HEK293T (cell line): ENCODE results near the gene ST3GAL4.
"Not testable (repeated sequence)": the region's sequence is repeated elsewhere in the genome, so short reads cannot be mapped to it uniquely, and the experiment has no call there.

Experiments
- CTCF ChIA-PET: fragments of 350-600 bp; formaldehyde crosslinking; extraction: SDS; loops from one replicate; lab custom pipeline; 2021; ENCODE audit warnings: antibody characterized with exemption, inconsistent platforms; lab: Yijun Ruan, JAX
- POLR2A ChIA-PET: fragments of 350-600 bp; formaldehyde crosslinking; extraction: SDS; loops from one replicate; lab custom pipeline; 2020; ENCODE audit warnings: antibody characterized with exemption, inconsistent platforms; lab: Yijun Ruan, JAX
- DNase-seq: peaks from one replicate; pipeline ENCODE4 v3.0.0; 2012; ENCODE audit warnings: mixed read lengths; ENCODE audit errors: extremely low spot score
- ARNT ChIP-seq: fragments of 450-650 bp; IDR thresholded peaks from 2 replicates; pipeline ENCODE4 v1.6.1; 2017; ENCODE audit warnings: mild to moderate bottlenecking
- BHLHE40 ChIP-seq: fragments of 450-650 bp; IDR thresholded peaks from 2 replicates; pipeline ENCODE4 v1.6.1; 2016; ENCODE audit warnings: mild to moderate bottlenecking, moderate library complexity, borderline replicate concordance
- CTBP1 ChIP-seq: fragments of 450-650 bp; IDR thresholded peaks from 2 replicates; pipeline ENCODE4 v1.6.1; 2016; ENCODE audit warnings: borderline replicate concordance
- ELF4 ChIP-seq: fragments of 450-650 bp; IDR thresholded peaks from 2 replicates; pipeline ENCODE4 v1.6.1; 2017; ENCODE audit warnings: antibody characterized with exemption
- FOXA1 ChIP-seq: fragments of 450-650 bp; IDR thresholded peaks from 2 replicates; pipeline ENCODE4 v1.6.1; 2016; ENCODE audit warnings: mild to moderate bottlenecking
- FOXK2 ChIP-seq: fragments of 450-650 bp; IDR thresholded peaks from 2 replicates; pipeline ENCODE4 v1.6.1; 2016; ENCODE audit warnings: mild to moderate bottlenecking
- FOXM1 ChIP-seq: fragments of 450-650 bp; IDR thresholded peaks from 2 replicates; pipeline ENCODE4 v1.6.1; 2017; ENCODE audit warnings: mild to moderate bottlenecking, borderline replicate concordance
- HDGF ChIP-seq: fragments of 450-650 bp; IDR thresholded peaks from 2 replicates; pipeline ENCODE4 v1.6.1; 2017; ENCODE audit warnings: antibody characterized with exemption, borderline replicate concordance
- L3MBTL2 ChIP-seq: fragments of 450-650 bp; conservative IDR thresholded peaks from 2 replicates; pipeline ENCODE4 v1.6.1; 2016; ENCODE audit warnings: mild to moderate bottlenecking
- LEF1 ChIP-seq: fragments of 450-650 bp; IDR thresholded peaks from 2 replicates; pipeline ENCODE4 v1.6.1; 2017; ENCODE audit warnings: mild to moderate bottlenecking, borderline replicate concordance
- NFRKB ChIP-seq: fragments of 450-650 bp; IDR thresholded peaks from 2 replicates; pipeline ENCODE4 v1.6.1; 2016; ENCODE audit warnings: mild to moderate bottlenecking, moderate library complexity
- PKNOX1 ChIP-seq: fragments of 450-650 bp; IDR thresholded peaks from 2 replicates; pipeline ENCODE4 v1.6.1; 2016
- SP1 ChIP-seq: fragments of 450-650 bp; IDR thresholded peaks from 2 replicates; pipeline ENCODE4 v1.6.1; 2017
- SUZ12 ChIP-seq: fragments of 450-650 bp; IDR thresholded peaks from 2 replicates; pipeline ENCODE4 v1.6.1; 2016; ENCODE audit warnings: mild to moderate bottlenecking
- TARDBP ChIP-seq: fragments of 450-650 bp; IDR thresholded peaks from 2 replicates; pipeline ENCODE4 v1.6.1; 2016
- ZNF384 ChIP-seq: fragments of 450-650 bp; IDR thresholded peaks from 2 replicates; pipeline ENCODE4 v1.6.1; 2016

ST3GAL4 gene

GRCh38 chr11:126363706-126364248 lies 8.3 kb downstream of the ST3GAL4 start:
- ChIA-PET CTCF (no interaction called here), POLR2A (interaction anchor here (1.2 to 1.4 kb wide), 2 partner anchors 8 to 60 kb away, joined by 5 to 6 read pairs; partner anchors contain the start of genes DCPS and ST3GAL4)
- DNase-seq = no peak
- no peak for TF ChIP-seq HDGF
- no peak for TF ChIP-seq SUZ12
- no peak for TF ChIP-seq BHLHE40
- TF ChIP-seq ARNT = no peak
- no peak for TF ChIP-seq L3MBTL2
- TF ChIP-seq NFRKB = no peak
- no peak for TF ChIP-seq SP1
- no peak for TF ChIP-seq PKNOX1
- no peak for TF ChIP-seq ZNF384
- TF ChIP-seq CTBP1 = no peak
- no peak for TF ChIP-seq FOXA1
- TF ChIP-seq FOXK2 = no peak
- no peak for TF ChIP-seq TARDBP
- TF ChIP-seq ELF4 = no peak
- no peak for TF ChIP-seq FOXM1
- no peak for TF ChIP-seq LEF1

GRCh38 chr11:126364735-126365134 lies 9.2 kb downstream of the ST3GAL4 start:
- DNase-seq, CTCF ChIA-PET, POLR2A ChIA-PET: not testable (repeated sequence)

GRCh38 chr11:126365508-126365907 lies 10.0 kb downstream of the ST3GAL4 start:
- POLR2A ChIA-PET, DNase-seq, CTCF ChIA-PET: not testable (repeated sequence)

- ChIA-PET POLR2A (no interaction called here), CTCF (no interaction called here)
- TF ChIP-seq FOXA1 = no peak
- no peak for TF ChIP-seq FOXK2
- no peak for TF ChIP-seq ARNT
- no peak for TF ChIP-seq NFRKB
- TF ChIP-seq L3MBTL2 = no peak
- no peak for TF ChIP-seq FOXM1
- TF ChIP-seq ELF4 = no peak
- no peak for DNase-seq
These were observed 10.8 kb downstream of the ST3GAL4 start for GRCh38 chr11:126366064-126366822.

- CTCF ChIA-PET = interaction anchor here (0.8 kb wide), 1 partner anchor 81 kb away, joined by 3 read pairs; no protein-coding TSS in a partner anchor
- POLR2A ChIA-PET, DNase-seq: not testable (repeated sequence)
These were observed 11.6 kb downstream of the ST3GAL4 start for GRCh38 chr11:126366823-126367654.

GRCh38 chr11:126367806-126368205 lies 12.3 kb downstream of the ST3GAL4 start:
- POLR2A ChIA-PET, DNase-seq: not testable (repeated sequence)
- CTCF ChIA-PET = interaction anchor here (0.8 kb wide), 1 partner anchor 82 kb away, joined by 3 read pairs; no protein-coding TSS in a partner anchor

- CTCF ChIA-PET, POLR2A ChIA-PET, DNase-seq: not testable (repeated sequence)
These were observed 13.0 kb downstream of the ST3GAL4 start for GRCh38 chr11:126368336-126369119.

GRCh38 chr11:126370016-126370415 lies 14.5 kb downstream of the ST3GAL4 start:
- ChIA-PET POLR2A (no interaction called here), CTCF (interaction anchor here (0.6 to 0.7 kb wide), 2 partner anchors 11 to 1137 kb away, joined by 3 read pairs; no protein-coding TSS in a partner anchor)
- no peak for TF ChIP-seq LEF1
- no peak for TF ChIP-seq FOXK2
- TF ChIP-seq TARDBP = no peak
- TF ChIP-seq SP1 = no peak
- TF ChIP-seq ARNT = no peak
- TF ChIP-seq HDGF = no peak
- no peak for TF ChIP-seq FOXA1
- no peak for TF ChIP-seq SUZ12
- no peak for TF ChIP-seq ZNF384
- TF ChIP-seq BHLHE40 = no peak
- no peak for TF ChIP-seq ELF4
- TF ChIP-seq CTBP1 = no peak
- TF ChIP-seq FOXM1 = no peak
- TF ChIP-seq PKNOX1 = no peak
- TF ChIP-seq L3MBTL2 = no peak
- TF ChIP-seq NFRKB = no peak
- no peak for DNase-seq
